ENCODE results near the gene TMEM200C.

The TMEM200C gene

GRCh38 chr18:5895299-5895875 lies at the start of gene TMEM200C:
TSS of gene TMEM200C (minus strand) at chr18:5895522. CDS start at chr18:5892063, 3,459 bp downstream.
- H3K4me3 Mint-ChIP-seq = no peak within 1 kb of the TSS
- no peak within 1 kb of the TSS for H3K27ac Mint-ChIP-seq
- peaks cover 71% of the 10 kb centered on the region for H3K27me3 Mint-ChIP-seq (ENCODE audit: low read depth)
- peaks cover 2% of the 10 kb centered on the region for H3K4me1 Mint-ChIP-seq (ENCODE audit: low read depth)
- H3K36me3 Mint-ChIP-seq (ENCODE audit: low read depth) = no peaks in the 10 kb centered on the region
- no peaks in the 10 kb centered on the region for H3K9me3 Mint-ChIP-seq

DNA sequence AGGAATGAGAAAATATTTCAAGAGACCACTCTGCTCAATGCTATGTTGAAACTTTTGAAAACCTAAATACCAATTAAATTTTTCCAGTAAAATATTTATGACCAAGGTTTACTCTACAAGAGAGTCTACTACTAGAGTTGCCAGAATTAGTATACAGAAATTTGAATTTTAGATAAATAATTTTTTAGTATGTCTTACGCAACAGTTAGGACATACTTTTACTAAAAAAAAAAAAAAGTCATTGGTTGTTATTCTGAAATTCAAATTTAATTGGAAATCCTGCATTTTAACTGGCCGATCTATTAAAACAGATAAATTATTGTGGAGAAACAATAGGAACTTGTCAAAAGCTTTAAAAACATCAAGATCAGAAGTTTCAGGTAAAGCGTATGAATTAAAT lies 49.1 kb upstream of the TMEM200C start:
- Mint-ChIP-seq H3K4me1 (ENCODE audit: low read depth) (no peaks in the 10 kb centered on the region), H3K4me3 (no peak overlapping the region), H3K27ac (no peak overlapping the region), H3K36me3 (ENCODE audit: low read depth) (no peaks in the 10 kb centered on the region), H3K9me3 (no peaks in the 10 kb centered on the region), H3K27me3 (ENCODE audit: low read depth) (peaks cover 10% of the 10 kb centered on the region)

DNA sequence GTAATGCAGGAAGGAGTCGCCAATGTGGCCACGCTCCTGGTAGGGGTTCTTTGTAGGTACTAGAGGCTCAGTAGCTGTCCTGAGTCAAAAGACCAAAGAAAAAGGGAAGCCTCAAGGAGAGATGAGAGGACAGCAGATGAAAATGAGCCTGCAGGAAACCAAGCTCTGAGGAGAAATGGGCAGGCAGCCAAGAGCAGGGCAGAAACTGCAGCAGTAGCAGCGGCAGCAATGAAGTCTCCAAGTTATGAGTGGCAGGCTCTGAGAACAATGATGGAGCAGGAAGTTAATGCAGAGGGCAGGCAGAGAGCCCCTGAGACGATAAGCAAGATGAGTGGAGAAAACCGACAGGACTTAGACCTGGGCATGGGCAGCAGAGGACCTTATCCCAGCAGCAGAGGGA lies 48.2 kb upstream of the TMEM200C start:
- Mint-ChIP-seq H3K27me3 (ENCODE audit: low read depth) (peaks cover 10% of the 10 kb centered on the region), H3K4me1 (ENCODE audit: low read depth) (no peaks in the 10 kb centered on the region), H3K4me3 (no peak overlapping the region), H3K27ac (no peak overlapping the region), H3K36me3 (ENCODE audit: low read depth) (no peaks in the 10 kb centered on the region), H3K9me3 (no peaks in the 10 kb centered on the region)

DNA sequence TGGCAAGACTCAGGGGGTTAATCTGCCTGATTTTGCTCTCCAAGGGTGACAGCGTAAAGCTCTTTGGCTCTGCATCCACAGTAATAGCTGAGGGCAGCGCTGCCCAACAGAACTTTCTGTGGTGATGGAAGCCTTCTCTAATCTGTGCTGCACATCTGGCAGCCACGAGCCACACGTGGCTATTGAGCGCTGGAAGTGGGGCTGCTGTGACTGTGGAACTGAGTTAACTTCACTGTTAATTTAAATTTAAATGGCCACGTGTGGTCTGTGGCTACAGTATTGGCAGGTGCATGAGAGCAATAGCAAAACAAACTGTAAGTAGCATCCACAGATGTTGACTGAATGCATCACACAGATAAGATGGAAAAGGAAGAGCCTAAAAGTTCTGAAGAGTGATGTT lies 47.3 kb upstream of the TMEM200C start:
- Mint-ChIP-seq H3K4me1 (ENCODE audit: low read depth) (no peaks in the 10 kb centered on the region), H3K27ac (no peak overlapping the region), H3K9me3 (no peaks in the 10 kb centered on the region), H3K27me3 (ENCODE audit: low read depth) (peaks cover 10% of the 10 kb centered on the region), H3K4me3 (no peak overlapping the region), H3K36me3 (ENCODE audit: low read depth) (no peaks in the 10 kb centered on the region)

DNA sequence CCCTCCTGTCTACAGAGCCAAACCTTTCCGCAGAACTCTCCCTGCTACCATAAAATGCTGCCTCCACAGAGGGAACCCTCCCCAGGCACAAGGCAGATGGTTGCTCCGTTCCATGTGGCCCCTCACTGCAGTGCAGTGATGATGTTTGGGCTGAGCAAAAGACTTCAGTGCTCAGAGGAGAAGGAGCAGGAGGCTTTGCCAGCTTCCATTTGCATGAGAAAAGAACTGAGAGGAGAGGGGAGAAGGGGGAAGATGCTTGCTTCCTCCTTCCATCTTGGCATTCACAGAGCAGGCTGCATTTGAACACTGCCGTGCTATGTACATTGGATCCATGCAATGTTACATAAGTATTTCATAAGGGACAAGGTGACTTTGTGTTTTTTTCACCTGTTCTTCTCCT lies 46.6 kb upstream of the TMEM200C start:
- no peak overlapping the region for H3K4me3 Mint-ChIP-seq
- no peak overlapping the region for H3K27ac Mint-ChIP-seq
- H3K9me3 Mint-ChIP-seq = no peaks in the 10 kb centered on the region
- H3K27me3 Mint-ChIP-seq (ENCODE audit: low read depth) = peaks cover 10% of the 10 kb centered on the region
- no peaks in the 10 kb centered on the region for H3K36me3 Mint-ChIP-seq (ENCODE audit: low read depth)
- no peaks in the 10 kb centered on the region for H3K4me1 Mint-ChIP-seq (ENCODE audit: low read depth)

- Mint-ChIP-seq H3K27ac (no peak overlapping the region), H3K27me3 (ENCODE audit: low read depth) (peaks cover 10% of the 10 kb centered on the region), H3K36me3 (ENCODE audit: low read depth) (no peaks in the 10 kb centered on the region), H3K9me3 (no peaks in the 10 kb centered on the region), H3K4me3 (no peak overlapping the region), H3K4me1 (ENCODE audit: low read depth) (no peaks in the 10 kb centered on the region)
Observed at GRCh38 chr18:5939801-5940667, 44.7 kb upstream of the TMEM200C start.

DNA sequence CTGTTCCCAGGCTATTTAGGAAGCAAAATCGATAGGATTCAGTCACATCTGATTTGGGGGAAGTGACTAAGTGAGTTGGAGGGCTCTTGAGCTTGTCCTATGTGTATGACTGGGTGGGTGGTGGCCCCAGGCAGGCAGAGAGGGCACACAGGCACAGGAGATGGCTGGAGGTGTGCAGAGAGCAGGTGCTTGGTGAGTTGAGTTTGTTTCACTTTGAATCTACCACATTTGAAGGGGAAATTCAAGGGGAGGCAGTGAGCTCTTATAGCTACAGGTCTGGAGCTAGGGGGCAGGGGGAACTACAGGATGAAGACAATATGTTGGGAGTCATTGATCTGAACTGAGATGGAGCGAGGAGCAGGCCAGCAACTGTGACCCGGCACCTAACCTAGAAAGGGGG lies 42.5 kb upstream of the TMEM200C start:
- H3K9me3 Mint-ChIP-seq = no peaks in the 10 kb centered on the region
- no peak overlapping the region for H3K4me3 Mint-ChIP-seq
- no peaks in the 10 kb centered on the region for H3K36me3 Mint-ChIP-seq (ENCODE audit: low read depth)
- no peaks in the 10 kb centered on the region for H3K4me1 Mint-ChIP-seq (ENCODE audit: low read depth)
- no peak overlapping the region for H3K27ac Mint-ChIP-seq
- peaks cover 3% of the 10 kb centered on the region for H3K27me3 Mint-ChIP-seq (ENCODE audit: low read depth)

GRCh38 chr18:5937121-5937520 lies 41.8 kb upstream of the TMEM200C start:
- H3K9me3 Mint-ChIP-seq = no peaks in the 10 kb centered on the region
- no peaks in the 10 kb centered on the region for H3K27me3 Mint-ChIP-seq (ENCODE audit: low read depth)
- no peaks in the 10 kb centered on the region for H3K36me3 Mint-ChIP-seq (ENCODE audit: low read depth)
- H3K4me3 Mint-ChIP-seq = no peak overlapping the region
- no peak overlapping the region for H3K27ac Mint-ChIP-seq
- H3K4me1 Mint-ChIP-seq (ENCODE audit: low read depth) = no peaks in the 10 kb centered on the region

GRCh38 chr18:5930789-5931188 lies 35.5 kb upstream of the TMEM200C start:
- Mint-ChIP-seq H3K27ac (no peak overlapping the region), H3K36me3 (ENCODE audit: low read depth) (no peaks in the 10 kb centered on the region), H3K9me3 (peaks cover 10% of the 10 kb centered on the region), H3K4me3 (no peak overlapping the region), H3K27me3 (ENCODE audit: low read depth) (peaks cover 6% of the 10 kb centered on the region), H3K4me1 (ENCODE audit: low read depth) (no peaks in the 10 kb centered on the region)

- no peaks in the 10 kb centered on the region for H3K36me3 Mint-ChIP-seq (ENCODE audit: low read depth)
- H3K4me3 Mint-ChIP-seq = no peak overlapping the region
- H3K27me3 Mint-ChIP-seq (ENCODE audit: low read depth) = no peaks in the 10 kb centered on the region
- H3K27ac Mint-ChIP-seq = no peak overlapping the region
- H3K4me1 Mint-ChIP-seq (ENCODE audit: low read depth) = no peaks in the 10 kb centered on the region
- H3K9me3 Mint-ChIP-seq = no peaks in the 10 kb centered on the region
Observed at GRCh38 chr18:5918205-5918858, 23.0 kb upstream of the TMEM200C start.

DNA sequence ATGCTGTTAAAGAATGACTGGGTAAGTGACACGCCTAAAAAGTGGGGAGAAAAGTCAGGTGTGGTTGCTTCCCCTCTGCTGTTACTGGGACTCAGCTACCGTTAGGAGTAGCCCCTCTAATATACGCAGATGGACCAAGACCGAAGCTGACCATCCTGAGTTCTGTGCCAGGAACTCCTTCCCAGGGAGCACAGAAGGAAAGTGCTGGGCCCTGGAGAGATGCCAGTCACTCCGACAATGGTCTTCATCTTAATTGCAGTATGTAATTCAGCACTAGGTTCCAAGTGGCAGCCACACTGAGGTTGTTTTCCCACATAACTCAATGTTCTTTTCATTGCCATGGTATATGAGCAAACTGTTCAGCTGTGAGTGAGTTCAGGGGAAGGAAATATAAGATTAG lies 19.6 kb upstream of the TMEM200C start:
- Mint-ChIP-seq H3K9me3 (no peaks in the 10 kb centered on the region), H3K27ac (no peak overlapping the region), H3K4me1 (ENCODE audit: low read depth) (no peaks in the 10 kb centered on the region), H3K36me3 (ENCODE audit: low read depth) (no peaks in the 10 kb centered on the region), H3K27me3 (ENCODE audit: low read depth) (peaks cover 4% of the 10 kb centered on the region), H3K4me3 (no peak overlapping the region)

- H3K4me1 Mint-ChIP-seq (ENCODE audit: low read depth) = no peaks in the 10 kb centered on the region
- no peak overlapping the region for H3K4me3 Mint-ChIP-seq
- H3K36me3 Mint-ChIP-seq (ENCODE audit: low read depth) = no peaks in the 10 kb centered on the region
- H3K9me3 Mint-ChIP-seq = no peaks in the 10 kb centered on the region
- no peak overlapping the region for H3K27ac Mint-ChIP-seq
- H3K27me3 Mint-ChIP-seq (ENCODE audit: low read depth) = peaks cover 4% of the 10 kb centered on the region
Observed at GRCh38 chr18:5914016-5914415, 18.7 kb upstream of the TMEM200C start.

- H3K27ac Mint-ChIP-seq = no peak overlapping the region
- H3K27me3 Mint-ChIP-seq (ENCODE audit: low read depth) = peaks cover 4% of the 10 kb centered on the region
- no peaks in the 10 kb centered on the region for H3K36me3 Mint-ChIP-seq (ENCODE audit: low read depth)
- no peak overlapping the region for H3K4me3 Mint-ChIP-seq
- no peaks in the 10 kb centered on the region for H3K4me1 Mint-ChIP-seq (ENCODE audit: low read depth)
- H3K9me3 Mint-ChIP-seq = no peaks in the 10 kb centered on the region
Observed at GRCh38 chr18:5912566-5912965, 17.2 kb upstream of the TMEM200C start.

GRCh38 chr18:5909125-5909524 lies 13.8 kb upstream of the TMEM200C start:
- no peak overlapping the region for H3K27ac Mint-ChIP-seq
- no peaks in the 10 kb centered on the region for H3K4me1 Mint-ChIP-seq (ENCODE audit: low read depth)
- H3K27me3 Mint-ChIP-seq (ENCODE audit: low read depth) = peaks cover 8% of the 10 kb centered on the region
- H3K36me3 Mint-ChIP-seq (ENCODE audit: low read depth) = no peaks in the 10 kb centered on the region
- H3K9me3 Mint-ChIP-seq = no peaks in the 10 kb centered on the region
- no peak overlapping the region for H3K4me3 Mint-ChIP-seq

- H3K4me1 Mint-ChIP-seq (ENCODE audit: low read depth) = no peaks in the 10 kb centered on the region
- no peaks in the 10 kb centered on the region for H3K36me3 Mint-ChIP-seq (ENCODE audit: low read depth)
- H3K27ac Mint-ChIP-seq = no peak overlapping the region
- H3K4me3 Mint-ChIP-seq = no peak overlapping the region
- H3K27me3 Mint-ChIP-seq (ENCODE audit: low read depth) = peaks cover 15% of the 10 kb centered on the region
- no peaks in the 10 kb centered on the region for H3K9me3 Mint-ChIP-seq
Observed at GRCh38 chr18:5903386-5903785, 8.1 kb upstream of the TMEM200C start.

Measured in T-helper 1 cell treated with Interleukin-12 subunit alpha and Interleukin-12 subunit beta and Interleukin-4 antibody, amounts not matched to agents 30 μg/mL and 1 μg/mL, for 36 hours (primary cell).